ENCODE measurements around the gene TRIM9.

TRIM9 gene

DNA sequence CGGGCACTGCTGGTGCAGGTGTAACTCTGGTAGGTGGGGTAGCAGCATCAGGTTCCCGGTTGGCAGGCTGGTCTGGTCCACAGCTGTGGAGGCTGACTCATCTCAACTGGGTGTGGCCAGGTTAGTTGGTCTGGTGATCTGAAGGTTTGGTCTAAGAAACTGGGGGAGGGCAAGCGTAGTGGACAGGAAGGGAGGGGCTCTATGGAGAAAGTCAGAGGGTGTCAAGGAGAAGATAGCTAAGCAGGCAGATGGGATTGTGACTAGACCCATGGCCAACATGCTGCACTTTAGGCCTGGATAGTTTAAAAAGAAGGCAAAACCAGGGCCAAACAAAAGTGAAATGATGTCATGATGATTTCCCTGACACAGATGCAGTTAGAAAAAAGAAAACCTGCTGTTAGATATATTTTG, 7.9 kb downstream of the TRIM9 start:
- peak; percentile 75 for DNase-seq (ENCODE audit: low spot score)
- TF ChIP-seq, protein P1, sequence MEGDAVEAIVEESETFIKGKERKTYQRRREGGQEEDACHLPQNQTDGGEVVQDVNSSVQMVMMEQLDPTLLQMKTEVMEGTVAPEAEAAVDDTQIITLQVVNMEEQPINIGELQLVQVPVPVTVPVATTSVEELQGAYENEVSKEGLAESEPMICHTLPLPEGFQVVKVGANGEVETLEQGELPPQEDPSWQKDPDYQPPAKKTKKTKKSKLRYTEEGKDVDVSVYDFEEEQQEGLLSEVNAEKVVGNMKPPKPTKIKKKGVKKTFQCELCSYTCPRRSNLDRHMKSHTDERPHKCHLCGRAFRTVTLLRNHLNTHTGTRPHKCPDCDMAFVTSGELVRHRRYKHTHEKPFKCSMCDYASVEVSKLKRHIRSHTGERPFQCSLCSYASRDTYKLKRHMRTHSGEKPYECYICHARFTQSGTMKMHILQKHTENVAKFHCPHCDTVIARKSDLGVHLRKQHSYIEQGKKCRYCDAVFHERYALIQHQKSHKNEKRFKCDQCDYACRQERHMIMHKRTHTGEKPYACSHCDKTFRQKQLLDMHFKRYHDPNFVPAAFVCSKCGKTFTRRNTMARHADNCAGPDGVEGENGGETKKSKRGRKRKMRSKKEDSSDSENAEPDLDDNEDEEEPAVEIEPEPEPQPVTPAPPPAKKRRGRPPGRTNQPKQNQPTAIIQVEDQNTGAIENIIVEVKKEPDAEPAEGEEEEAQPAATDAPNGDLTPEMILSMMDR (conservative IDR thresholded peaks at IDR 0.05; ENCODE audit: low read depth) = no peak
- POLR2A ChIA-PET (ENCODE audit: low non-redundant PET) = interaction anchor here (0.5 kb wide), 1 partner anchor 175 kb away, joined by 4 read pairs; no protein-coding TSS in a partner anchor
- H3K27ac ChIP-seq = peak overlapping the region; percentile 37; the same call in 1 of the 2 replicates
- CTCF ChIA-PET = interaction anchor here (0.6 kb wide), 1 partner anchor 13 kb away, joined by 4 read pairs; no protein-coding TSS in a partner anchor

DNA sequence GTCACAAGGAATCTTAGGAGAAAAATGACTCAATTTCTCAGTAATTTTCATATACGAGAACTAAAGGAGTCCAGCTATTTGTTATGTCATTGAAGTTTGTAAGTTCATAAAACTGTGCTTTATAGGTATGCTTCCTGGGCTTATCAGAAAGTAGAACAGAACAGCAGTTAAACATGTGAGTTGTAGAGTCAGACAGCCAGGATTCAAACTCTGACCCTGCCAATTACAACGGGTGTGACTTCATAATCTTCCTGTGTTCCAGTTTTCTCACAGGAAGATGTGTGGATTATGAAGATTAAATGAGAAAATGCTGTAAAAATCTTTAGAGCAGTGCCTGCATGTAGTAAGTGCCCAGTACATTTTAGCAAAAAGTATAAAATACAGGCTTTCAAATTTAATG, 8.9 kb downstream of the TRIM9 start:
- ChIA-PET POLR2A (ENCODE audit: low non-redundant PET) (no interaction called here), CTCF (no interaction called here)
- H3K27ac ChIP-seq = no peak overlapping the region
- no peak for DNase-seq (ENCODE audit: low spot score)
- TF ChIP-seq, protein P1 (conservative IDR thresholded peaks at IDR 0.05; ENCODE audit: low read depth) = no peak

DNA sequence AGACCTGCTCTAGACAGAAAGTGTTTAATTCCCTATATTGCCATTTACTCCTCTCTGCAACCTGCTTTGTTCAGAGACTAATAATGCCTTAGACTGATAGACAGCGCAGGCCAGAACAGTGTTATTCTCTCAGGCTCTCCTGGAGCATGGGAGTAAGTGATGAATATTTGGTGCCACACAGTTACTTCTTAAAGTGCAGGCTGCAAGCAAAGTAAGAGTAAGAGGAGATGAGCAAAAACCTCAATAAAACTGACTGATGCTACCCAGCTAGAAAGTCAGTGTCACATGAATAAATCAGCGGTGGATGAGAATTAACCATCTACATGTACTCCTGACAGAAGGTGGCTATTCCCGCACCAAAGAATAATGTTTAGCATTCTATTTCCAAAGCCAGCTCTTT, 9.9 kb downstream of the TRIM9 start:
- H3K27ac ChIP-seq = no peak overlapping the region
- no peak for DNase-seq (ENCODE audit: low spot score)
- ChIA-PET CTCF (no interaction called here), POLR2A (ENCODE audit: low non-redundant PET) (no interaction called here)
- TF ChIP-seq, protein P1 (conservative IDR thresholded peaks at IDR 0.05; ENCODE audit: low read depth) = no peak

DNA sequence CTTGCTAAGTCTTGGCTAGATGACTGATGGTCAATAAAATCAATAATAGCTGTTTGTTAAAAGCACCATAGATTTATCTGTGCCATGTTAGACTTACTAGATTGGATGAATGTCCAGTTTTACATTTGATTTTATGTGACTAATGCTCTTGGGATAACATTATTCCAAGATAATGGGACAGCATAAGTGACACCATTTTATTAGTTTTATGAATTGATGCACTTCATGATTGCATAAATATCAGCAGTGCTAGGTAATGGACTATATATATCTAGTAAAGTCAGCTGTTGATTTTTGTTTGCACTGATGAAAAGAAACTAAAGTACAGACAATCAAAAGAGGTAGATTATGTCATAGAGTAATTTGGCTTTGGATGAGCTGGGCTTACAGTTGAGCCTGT, 10.4 kb downstream of the TRIM9 start:
- TF ChIP-seq, protein P1 (conservative IDR thresholded peaks at IDR 0.05; ENCODE audit: low read depth) = no peak
- POLR2A ChIA-PET (ENCODE audit: low non-redundant PET) = no interaction called here
- no peak overlapping the region for H3K27ac ChIP-seq
- DNase-seq (ENCODE audit: low spot score) = no peak
- CTCF ChIA-PET = no interaction called here

DNA sequence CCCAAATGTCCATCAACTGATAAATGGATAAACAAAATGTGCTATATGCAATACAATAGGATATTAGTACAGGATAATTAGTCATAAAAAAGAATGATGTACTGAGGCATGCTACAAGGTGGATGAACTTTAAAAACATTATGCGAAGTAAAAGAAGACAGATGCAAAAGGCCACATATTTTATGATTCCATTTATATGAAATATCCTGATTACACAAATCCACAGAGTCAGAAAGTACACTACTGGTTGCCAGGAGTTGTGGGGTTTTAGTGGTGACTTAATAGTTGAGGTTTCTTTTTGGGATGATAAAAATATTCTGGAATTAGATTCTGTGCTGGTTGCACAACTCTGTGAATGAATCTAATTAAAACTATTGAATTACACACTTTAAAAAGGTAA, 12.6 kb downstream of the TRIM9 start:
- TF ChIP-seq, protein P1 (conservative IDR thresholded peaks at IDR 0.05; ENCODE audit: low read depth) = no peak
- POLR2A ChIA-PET (ENCODE audit: low non-redundant PET) = interaction anchor here (0.7 kb wide), 1 partner anchor 11 kb away, joined by 3 read pairs; no protein-coding TSS in a partner anchor
- H3K27ac ChIP-seq = no peak overlapping the region
- DNase-seq (ENCODE audit: low spot score) = no peak
- CTCF ChIA-PET = no interaction called here

DNA sequence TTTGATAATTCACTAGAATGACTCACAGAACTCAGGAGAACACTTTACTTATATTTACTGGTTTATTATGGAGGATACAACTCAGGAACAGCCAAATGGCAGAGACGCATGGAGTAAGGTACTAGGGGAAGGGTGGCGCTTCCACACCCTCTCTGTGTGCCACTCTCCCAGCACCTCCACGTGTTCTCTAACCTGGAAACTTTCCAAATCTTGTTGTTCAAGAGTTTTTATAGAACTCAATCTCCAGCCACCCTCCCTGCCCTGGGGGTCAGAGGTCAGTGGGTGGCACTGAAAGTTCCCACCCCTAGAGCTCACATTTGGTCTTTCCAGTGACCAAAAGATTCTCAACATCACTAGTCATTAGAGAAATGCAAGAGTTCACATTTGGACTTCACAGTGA, 13.2 kb downstream of the TRIM9 start:
- POLR2A ChIA-PET (ENCODE audit: low non-redundant PET) = no interaction called here
- DNase-seq (ENCODE audit: low spot score) = no peak
- CTCF ChIA-PET = no interaction called here
- TF ChIP-seq, protein P1 (conservative IDR thresholded peaks at IDR 0.05; ENCODE audit: low read depth) = no peak
- no peak overlapping the region for H3K27ac ChIP-seq

DNA sequence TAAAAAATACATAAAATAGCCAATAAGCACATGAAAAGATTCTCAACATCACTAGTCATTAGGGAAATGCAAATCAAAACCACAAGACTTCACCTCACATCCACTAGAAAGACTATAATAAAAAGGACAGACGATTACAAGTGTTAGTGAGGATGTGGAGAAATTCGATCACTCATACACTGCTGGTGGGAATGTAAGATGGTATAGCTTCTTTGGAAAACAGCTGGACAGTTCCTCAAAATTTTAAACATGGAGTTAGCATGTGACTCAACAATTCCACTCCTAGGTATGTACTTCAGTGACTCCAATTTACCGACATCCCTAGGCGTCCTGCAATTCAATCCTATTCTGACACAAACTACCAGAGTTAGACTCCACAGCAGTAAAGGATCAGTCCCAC, 13.7 kb downstream of the TRIM9 start:
- no peak overlapping the region for H3K27ac ChIP-seq
- POLR2A ChIA-PET (ENCODE audit: low non-redundant PET) = no interaction called here
- no peak for DNase-seq (ENCODE audit: low spot score)
- TF ChIP-seq, protein P1 (conservative IDR thresholded peaks at IDR 0.05; ENCODE audit: low read depth) = no peak
- CTCF ChIA-PET = no interaction called here

Data from RWPE1 (cell line).